ENCODE data around the gene MAGT1. TPM values are rescaled to one million over a fixed set of nuclear protein-coding genes. Genes with fewer than 3 reads are reported as not detected.
"Not testable (repeated sequence)": the region's sequence is repeated elsewhere in the genome, so short reads cannot be mapped to it uniquely, and the experiment has no call there.

Gene MAGT1
- total and polyA plus RNA-seq, 10 donors: 7.4 to 59.9 (median 43.5) TPM

DNA sequence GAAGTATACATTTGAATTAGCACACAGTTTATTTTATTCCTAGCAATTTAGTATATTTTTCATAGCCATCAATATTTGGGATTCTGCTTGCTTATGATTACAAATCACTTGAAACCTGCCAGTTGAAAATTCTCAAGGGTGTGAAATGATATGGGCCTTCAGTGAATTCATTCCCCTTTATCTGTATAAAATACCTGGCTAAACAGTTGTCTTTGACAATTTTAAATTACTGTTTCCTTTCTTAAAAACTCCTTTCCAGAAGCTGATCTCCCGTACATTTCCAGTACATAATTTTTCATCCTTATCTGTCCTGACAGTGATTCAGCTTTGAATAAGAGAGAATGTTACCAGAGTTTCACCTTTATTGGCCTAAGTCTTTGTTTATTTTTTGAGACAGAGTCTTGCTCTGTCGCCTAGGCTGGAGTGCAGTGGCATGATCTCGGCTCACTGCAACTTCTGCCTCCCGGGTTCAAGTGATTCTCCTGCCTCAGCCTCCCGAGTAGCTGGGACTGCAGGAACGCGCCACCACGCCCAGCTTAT lies 29.2 kb upstream of the MAGT1 start:
- TF ChIP-seq, protein P1, sequence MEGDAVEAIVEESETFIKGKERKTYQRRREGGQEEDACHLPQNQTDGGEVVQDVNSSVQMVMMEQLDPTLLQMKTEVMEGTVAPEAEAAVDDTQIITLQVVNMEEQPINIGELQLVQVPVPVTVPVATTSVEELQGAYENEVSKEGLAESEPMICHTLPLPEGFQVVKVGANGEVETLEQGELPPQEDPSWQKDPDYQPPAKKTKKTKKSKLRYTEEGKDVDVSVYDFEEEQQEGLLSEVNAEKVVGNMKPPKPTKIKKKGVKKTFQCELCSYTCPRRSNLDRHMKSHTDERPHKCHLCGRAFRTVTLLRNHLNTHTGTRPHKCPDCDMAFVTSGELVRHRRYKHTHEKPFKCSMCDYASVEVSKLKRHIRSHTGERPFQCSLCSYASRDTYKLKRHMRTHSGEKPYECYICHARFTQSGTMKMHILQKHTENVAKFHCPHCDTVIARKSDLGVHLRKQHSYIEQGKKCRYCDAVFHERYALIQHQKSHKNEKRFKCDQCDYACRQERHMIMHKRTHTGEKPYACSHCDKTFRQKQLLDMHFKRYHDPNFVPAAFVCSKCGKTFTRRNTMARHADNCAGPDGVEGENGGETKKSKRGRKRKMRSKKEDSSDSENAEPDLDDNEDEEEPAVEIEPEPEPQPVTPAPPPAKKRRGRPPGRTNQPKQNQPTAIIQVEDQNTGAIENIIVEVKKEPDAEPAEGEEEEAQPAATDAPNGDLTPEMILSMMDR (IDR thresholded peaks at IDR 0.05 in 8 of 11, conservative IDR thresholded peaks at IDR 0.05 in 3 of 11): no peak
- TF ChIP-seq POLR2A (IDR thresholded peaks at IDR 0.05) (no peak), POLR2AphosphoS5 (IDR thresholded peaks at IDR 0.05) (no peak)
- H3K9me3 ChIP-seq: no peaks in the 10 kb centered on the region
- intact Hi-C loops (cut with DNase I; ENCODE audit: low total_unique reads): no loop called here
- no peak overlapping the region for H3K27ac ChIP-seq
- WGBS, 5 donors: 84 to 99% (median 94%) methylated on average over 8 of the region's 8 CpGs
- H3K27me3 ChIP-seq (replicated peaks in 1 of 7): no peaks in the 10 kb centered on the region
- no peak overlapping the region for H3K4me3 ChIP-seq
- DNase-seq: no peak
- peaks cover 0 to 19% (median 2%) of the 10 kb centered on the region in 6 donors for H3K4me1 ChIP-seq
- H3K36me3 ChIP-seq: no peaks in the 10 kb centered on the region

DNA sequence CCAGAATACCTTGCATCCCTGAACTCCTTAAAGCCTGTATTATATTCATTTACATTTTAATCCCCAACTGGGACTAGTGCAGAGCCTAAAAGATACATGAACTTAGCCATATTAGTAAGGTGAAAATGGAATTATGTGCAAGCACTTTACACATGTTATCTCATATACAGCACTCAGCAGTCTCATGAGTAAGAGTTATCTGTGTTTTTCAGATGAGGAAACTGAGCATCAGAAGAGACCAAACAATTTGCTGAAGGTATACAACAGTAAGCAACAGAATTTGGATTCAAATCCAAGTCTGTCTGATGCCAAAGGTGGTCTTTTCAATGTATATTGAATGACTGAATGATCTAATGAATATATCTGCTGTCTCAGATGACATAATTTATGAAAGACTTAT lies 27.6 kb upstream of the MAGT1 start:
- TF ChIP-seq, protein P1 (IDR thresholded peaks at IDR 0.05 in 8 of 11, conservative IDR thresholded peaks at IDR 0.05 in 3 of 11): no peak
- TF ChIP-seq POLR2A (IDR thresholded peaks at IDR 0.05) (no peak), POLR2AphosphoS5 (IDR thresholded peaks at IDR 0.05) (no peak)
- Histone ChIP-seq H3K4me3 (no peak overlapping the region), H3K9me3 (no peaks in the 10 kb centered on the region), H3K27me3 (replicated peaks in 1 of 7) (no peaks in the 10 kb centered on the region), H3K4me1 (peaks cover 0 to 35% (median 13%) of the 10 kb centered on the region in 6 donors), H3K27ac (no peak overlapping the region), H3K36me3 (no peaks in the 10 kb centered on the region)
- intact Hi-C loops (cut with DNase I; ENCODE audit: low total_unique reads): no loop called here
- DNase-seq: no peak

DNA sequence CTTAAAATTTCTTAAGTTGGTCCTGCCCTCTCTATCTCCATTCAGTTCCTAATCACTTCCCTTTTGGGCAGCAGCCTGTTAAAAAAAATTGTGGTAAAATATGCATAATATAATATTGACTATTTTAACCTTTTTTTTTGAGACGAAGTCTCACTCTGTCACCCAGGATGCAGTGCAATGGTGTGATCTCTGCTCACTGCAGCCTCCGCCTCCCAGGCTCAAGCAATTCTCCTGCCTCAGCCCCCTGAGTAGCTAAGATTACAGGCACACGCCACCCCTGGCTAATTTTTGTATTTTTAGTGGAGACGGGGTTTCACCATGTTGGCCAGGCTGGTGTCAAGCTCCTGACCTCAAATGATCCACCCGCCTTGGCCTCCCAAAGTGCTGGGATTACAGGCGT lies 24.1 kb upstream of the MAGT1 start:
- H3K4me3 ChIP-seq; intact Hi-C loops (cut with DNase I; ENCODE audit: low total_unique reads); H3K27ac ChIP-seq; DNase-seq; H3K9me3 ChIP-seq; H3K36me3 ChIP-seq; H3K27me3 ChIP-seq (replicated peaks in 1 of 7): not testable (repeated sequence)
- 54 to 66% (median 65%) methylated on average over 6 of the region's 6 CpGs for WGBS, 5 donors
- peaks cover 0 to 35% (median 17%) of the 10 kb centered on the region in 6 donors for H3K4me1 ChIP-seq

DNA sequence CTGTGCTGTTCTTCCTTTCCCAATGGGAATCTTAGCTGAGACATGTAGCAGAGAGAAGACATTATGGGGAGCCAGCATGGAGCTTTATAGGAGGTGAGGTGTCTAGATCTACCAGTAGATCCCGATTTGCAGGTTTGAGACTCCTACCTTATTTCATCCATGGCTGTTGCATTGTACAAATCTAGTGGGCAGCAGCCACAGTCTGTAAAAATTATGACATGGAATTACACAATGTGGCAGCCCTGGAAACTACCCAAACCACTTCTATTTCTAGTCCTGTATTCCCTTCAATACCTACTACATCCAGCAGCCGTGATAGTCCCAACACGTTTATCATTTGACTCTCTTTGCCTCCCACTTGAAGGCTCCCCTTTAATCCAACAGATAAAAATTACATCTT lies 23.3 kb upstream of the MAGT1 start:
- no peak overlapping the region for H3K27ac ChIP-seq
- no peak overlapping the region for H3K4me3 ChIP-seq
- DNase-seq: no peak
- intact Hi-C loops (cut with DNase I; ENCODE audit: low total_unique reads): no loop called here
- peaks cover 0 to 37% (median 18%) of the 10 kb centered on the region in 6 donors for H3K4me1 ChIP-seq
- H3K36me3 ChIP-seq: no peaks in the 10 kb centered on the region
- WGBS, 5 donors: 42 to 66% (median 63%) methylated on average over 2 to 3 of the region's 3 CpGs
- H3K9me3 ChIP-seq: no peaks in the 10 kb centered on the region
- no peaks in the 10 kb centered on the region for H3K27me3 ChIP-seq (replicated peaks in 1 of 7)
- TF ChIP-seq POLR2A (IDR thresholded peaks at IDR 0.05): no peak
- no peak for TF ChIP-seq POLR2AphosphoS5 (IDR thresholded peaks at IDR 0.05)
- TF ChIP-seq, protein P1 (IDR thresholded peaks at IDR 0.05 in 8 of 11, conservative IDR thresholded peaks at IDR 0.05 in 3 of 11): no peak

All from spleen (tissue), 11 donors.